Activated T-cell treated with anti-CD3 and anti-CD28 coated beads, Interleukin-2, amount 50 U/mL, for 48 hours (primary cell): ENCODE data around the gene EPHA6.
A peak's percentile ranks its signal among the peaks of the same experiment; 100 is the strongest.

Experiments
- DNase-seq, 2 experiments: peaks; one replicate each; pipeline ENCODE4 v3.0.0-alpha.2; 2020

Gene EPHA6

GRCh38 chr3:97662264-97662663 lies 847.9 kb downstream of the EPHA6 start:
- no peak for DNase-seq

- no peak for DNase-seq
Measured at GRCh38 chr3:97662762-97663161, 848.4 kb downstream of the EPHA6 start.

- DNase-seq = no peak
Measured at GRCh38 chr3:97665896-97666295, 851.5 kb downstream of the EPHA6 start.

GRCh38 chr3:97670952-97671351 lies 856.6 kb downstream of the EPHA6 start:
- DNase-seq = no peak

GRCh38 chr3:97673357-97673997 lies 859.1 kb downstream of the EPHA6 start:
- DNase-seq = no peak

- DNase-seq = no peak
Measured at GRCh38 chr3:97674461-97674860, 860.1 kb downstream of the EPHA6 start.

- DNase-seq = no peak
Measured at GRCh38 chr3:97680210-97680609, 865.8 kb downstream of the EPHA6 start.

- no peak for DNase-seq
Measured at GRCh38 chr3:97680696-97681095, 866.3 kb downstream of the EPHA6 start.

- DNase-seq = no peak
Measured at GRCh38 chr3:97684490-97684889, 870.1 kb downstream of the EPHA6 start.

GRCh38 chr3:97686258-97686657 lies 871.9 kb downstream of the EPHA6 start:
- no peak for DNase-seq

GRCh38 chr3:97687734-97688133 lies 873.3 kb downstream of the EPHA6 start:
- DNase-seq = no peak

GRCh38 chr3:97689111-97689510 lies 874.7 kb downstream of the EPHA6 start:
- no peak for DNase-seq

GRCh38 chr3:97689962-97690361 lies 875.6 kb downstream of the EPHA6 start:
- no peak for DNase-seq

GRCh38 chr3:97691354-97691753 lies 877.0 kb downstream of the EPHA6 start:
- DNase-seq = no peak

- DNase-seq = no peak
Measured at GRCh38 chr3:97692389-97692788, 878.0 kb downstream of the EPHA6 start.

GRCh38 chr3:97692831-97693230 lies 878.4 kb downstream of the EPHA6 start:
- DNase-seq = no peak

- no peak for DNase-seq
Measured at GRCh38 chr3:97694876-97695275, 880.5 kb downstream of the EPHA6 start.

- DNase-seq = no peak
Measured at GRCh38 chr3:97698691-97699090, 884.3 kb downstream of the EPHA6 start.

- DNase-seq = no peak
Measured at GRCh38 chr3:97699889-97700288, 885.5 kb downstream of the EPHA6 start.

GRCh38 chr3:97705764-97706163 lies 891.4 kb downstream of the EPHA6 start:
- no peak for DNase-seq

- DNase-seq = no peak
Measured at GRCh38 chr3:97706226-97706625, 891.8 kb downstream of the EPHA6 start.

GRCh38 chr3:97711654-97712053 lies 897.3 kb downstream of the EPHA6 start:
- no peak for DNase-seq

GRCh38 chr3:97712919-97713318 lies 898.5 kb downstream of the EPHA6 start:
- DNase-seq = no peak

GRCh38 chr3:97713634-97714033 lies 899.2 kb downstream of the EPHA6 start:
- DNase-seq = no peak

- DNase-seq = peak; percentile 69 to 71
Measured at GRCh38 chr3:97719156-97719821, 904.9 kb downstream of the EPHA6 start.
